ENCODE data around the gene IPO4. TPM values are rescaled to one million over a fixed set of nuclear protein-coding genes. Genes with fewer than 3 reads are reported as not detected.

Gene IPO4
- total RNA-seq, 1 experiment from 2014 or later: 157 TPM

GRCh38 chr14:24194186-24194872, 5.7 kb upstream of the IPO4 start:
- peaks cover 13% of the 10 kb centered on the region for H3K36me3 ChIP-seq (ENCODE audit: insufficient read depth, low read length, poor library complexity, severe bottlenecking)
- peak overlapping the region; percentile 97 for H3K27ac ChIP-seq (ENCODE audit: low read depth, low read length, poor library complexity, severe bottlenecking)
- TF ChIP-seq EZH2 (IDR thresholded peaks at IDR 0.05; ENCODE audit: borderline replicate concordance, low read depth, low read length, poor library complexity, severe bottlenecking) (no peak), CTCF (conservative IDR thresholded peaks at IDR 0.05; ENCODE audit: low read depth, low read length) (no peak)
- H3K9me3 ChIP-seq (ENCODE audit: low read depth, low read length, poor library complexity, severe bottlenecking): no peaks in the 10 kb centered on the region
- peak overlapping the region; percentile 81 for H3K4me3 ChIP-seq (ENCODE audit: low read depth, low read length, poor library complexity, severe bottlenecking)
- intact Hi-C loops (cut with micrococcal nuclease; ENCODE audit: unreplicated experiment): loop anchor here (2.0 kb wide), 1 partner anchor 36 kb away; no protein-coding TSS in a partner anchor
- CTCF ChIA-PET: no interaction called here
- peaks cover 11% of the 10 kb centered on the region for H3K4me1 ChIP-seq (ENCODE audit: insufficient read depth, low read length, poor library complexity, severe bottlenecking)
- H3K27me3 ChIP-seq (replicated peaks; ENCODE audit: insufficient read depth, low read depth, low read length, poor library complexity): no peaks in the 10 kb centered on the region
- TSS peak; percentile 40 for BruUV-seq (replicated peaks)
- POLR2A ChIA-PET (ENCODE audit: low non-redundant PET): no interaction called here
- no peak for DNase-seq (ENCODE audit: low spot score)

- intact Hi-C loops (cut with micrococcal nuclease; ENCODE audit: unreplicated experiment): no loop called here
- DNase-seq (ENCODE audit: low spot score): no peak
- Histone ChIP-seq H3K27me3 (replicated peaks; ENCODE audit: insufficient read depth, low read depth, low read length, poor library complexity) (no peaks in the 10 kb centered on the region), H3K36me3 (ENCODE audit: insufficient read depth, low read length, poor library complexity, severe bottlenecking) (peaks cover 13% of the 10 kb centered on the region), H3K4me1 (ENCODE audit: insufficient read depth, low read length, poor library complexity, severe bottlenecking) (peaks cover 14% of the 10 kb centered on the region), H3K27ac (ENCODE audit: low read depth, low read length, poor library complexity, severe bottlenecking) (no peak overlapping the region), H3K9me3 (ENCODE audit: low read depth, low read length, poor library complexity, severe bottlenecking) (no peaks in the 10 kb centered on the region), H3K4me3 (ENCODE audit: low read depth, low read length, poor library complexity, severe bottlenecking) (no peak overlapping the region)
- CTCF ChIA-PET: no interaction called here
- no TSS peak for BruUV-seq (replicated peaks)
- POLR2A ChIA-PET (ENCODE audit: low non-redundant PET): no interaction called here
- TF ChIP-seq CTCF (conservative IDR thresholded peaks at IDR 0.05; ENCODE audit: low read depth, low read length): no peak
- TF ChIP-seq EZH2 (IDR thresholded peaks at IDR 0.05; ENCODE audit: borderline replicate concordance, low read depth, low read length, poor library complexity, severe bottlenecking): no peak
Measured at GRCh38 chr14:24192933-24193332, 4.3 kb upstream of the IPO4 start.

- ChIA-PET POLR2A (ENCODE audit: low non-redundant PET) (no interaction called here), CTCF (no interaction called here)
- Histone ChIP-seq H3K36me3 (ENCODE audit: insufficient read depth, low read length, poor library complexity, severe bottlenecking) (peaks cover 28% of the 10 kb centered on the region), H3K4me1 (ENCODE audit: insufficient read depth, low read length, poor library complexity, severe bottlenecking) (peaks cover 19% of the 10 kb centered on the region), H3K27ac (ENCODE audit: low read depth, low read length, poor library complexity, severe bottlenecking) (no peak overlapping the region), H3K27me3 (replicated peaks; ENCODE audit: insufficient read depth, low read depth, low read length, poor library complexity) (no peaks in the 10 kb centered on the region), H3K9me3 (ENCODE audit: low read depth, low read length, poor library complexity, severe bottlenecking) (no peaks in the 10 kb centered on the region), H3K4me3 (ENCODE audit: low read depth, low read length, poor library complexity, severe bottlenecking) (no peak overlapping the region)
- TF ChIP-seq EZH2 (IDR thresholded peaks at IDR 0.05; ENCODE audit: borderline replicate concordance, low read depth, low read length, poor library complexity, severe bottlenecking) (no peak), CTCF (conservative IDR thresholded peaks at IDR 0.05; ENCODE audit: low read depth, low read length) (no peak)
- DNase-seq (ENCODE audit: low spot score): no peak
- intact Hi-C loops (cut with micrococcal nuclease; ENCODE audit: unreplicated experiment): no loop called here
- BruUV-seq (replicated peaks): no TSS peak
Measured at GRCh38 chr14:24190416-24190815, 1.8 kb upstream of the IPO4 start.
